Adipocyte (in vitro differentiated cells): ENCODE measurements around the gene IL1RAPL1.
A peak's percentile ranks its signal among the peaks of the same experiment; 100 is the strongest.

Experiments
- DNase-seq: peaks from one replicate; pipeline ENCODE4 v3.0.0-alpha.2; 2015; ENCODE audit warnings: low read depth
- H3K27me3 ChIP-seq: replicated peaks from 2 replicates; pipeline ENCODE4 v1.7.0; 2013; ENCODE audit warnings: mild to moderate bottlenecking, low read length, moderate library complexity; ENCODE audit not compliant: control insufficient read depth, insufficient read depth
- H3K36me3 ChIP-seq: 2 replicates; pipeline ENCODE4 v1.7.0; 2013; ENCODE audit warnings: low read length, mild to moderate bottlenecking, moderate library complexity; ENCODE audit not compliant: control insufficient read depth, insufficient read depth, severe bottlenecking
- H3K4me1 ChIP-seq: 2 replicates; pipeline ENCODE4 v1.7.0; 2013; ENCODE audit warnings: mild to moderate bottlenecking, low read length, moderate library complexity; ENCODE audit not compliant: control insufficient read depth, insufficient read depth
- H3K4me3 ChIP-seq: 2 replicates; pipeline ENCODE4 v1.7.0; 2013; ENCODE audit warnings: mild to moderate bottlenecking, low read length, moderate library complexity
- H3K9ac ChIP-seq: 2 replicates; pipeline ENCODE4 v1.7.0; 2013; ENCODE audit warnings: mild to moderate bottlenecking, low read length, moderate library complexity
- H3K9me3 ChIP-seq: 2 replicates; pipeline ENCODE4 v1.7.0; 2013; ENCODE audit warnings: mild to moderate bottlenecking, low read length, moderate library complexity; ENCODE audit not compliant: control insufficient read depth

IL1RAPL1 gene

GRCh38 chrX:29269390-29269789, 682.1 kb downstream of the IL1RAPL1 start:
- H3K4me1 ChIP-seq, result no peaks in the 10 kb centered on the region
- no peak overlapping the region for H3K9ac ChIP-seq
- no peaks in the 10 kb centered on the region for H3K36me3 ChIP-seq
- no peaks in the 10 kb centered on the region for H3K27me3 ChIP-seq
- no peak overlapping the region for H3K4me3 ChIP-seq
- DNase-seq, result no peak
- H3K9me3 ChIP-seq, result no peaks in the 10 kb centered on the region

GRCh38 chrX:29274517-29274916, 687.3 kb downstream of the IL1RAPL1 start:
- no peak overlapping the region for H3K9ac ChIP-seq
- no peaks in the 10 kb centered on the region for H3K36me3 ChIP-seq
- H3K27me3 ChIP-seq, result no peaks in the 10 kb centered on the region
- no peak overlapping the region for H3K4me3 ChIP-seq
- no peaks in the 10 kb centered on the region for H3K4me1 ChIP-seq
- DNase-seq, result no peak
- H3K9me3 ChIP-seq, result no peaks in the 10 kb centered on the region

GRCh38 chrX:29275928-29276327, 688.7 kb downstream of the IL1RAPL1 start:
- Histone ChIP-seq H3K9me3 (no peaks in the 10 kb centered on the region), H3K4me1 (no peaks in the 10 kb centered on the region), H3K36me3 (no peaks in the 10 kb centered on the region), H3K4me3 (no peak overlapping the region), H3K27me3 (no peaks in the 10 kb centered on the region), H3K9ac (no peak overlapping the region)
- DNase-seq, result no peak

GRCh38 chrX:29281078-29281742, 694.0 kb downstream of the IL1RAPL1 start:
- no peak overlapping the region for H3K9ac ChIP-seq
- H3K27me3 ChIP-seq, result peaks cover 3% of the 10 kb centered on the region
- no peak for DNase-seq
- H3K4me1 ChIP-seq, result no peaks in the 10 kb centered on the region
- no peak overlapping the region for H3K4me3 ChIP-seq
- peaks cover 5% of the 10 kb centered on the region for H3K9me3 ChIP-seq
- no peaks in the 10 kb centered on the region for H3K36me3 ChIP-seq

GRCh38 chrX:29285664-29286063, 698.4 kb downstream of the IL1RAPL1 start:
- no peak for DNase-seq
- no peaks in the 10 kb centered on the region for H3K36me3 ChIP-seq
- peaks cover 5% of the 10 kb centered on the region for H3K9me3 ChIP-seq
- no peak overlapping the region for H3K9ac ChIP-seq
- peaks cover 3% of the 10 kb centered on the region for H3K27me3 ChIP-seq
- no peak overlapping the region for H3K4me3 ChIP-seq
- H3K4me1 ChIP-seq, result no peaks in the 10 kb centered on the region

- Histone ChIP-seq H3K27me3 (no peaks in the 10 kb centered on the region), H3K9ac (no peak overlapping the region), H3K36me3 (no peaks in the 10 kb centered on the region), H3K4me1 (no peaks in the 10 kb centered on the region), H3K9me3 (no peaks in the 10 kb centered on the region), H3K4me3 (no peak overlapping the region)
- peak; percentile 20 for DNase-seq
Observed at GRCh38 chrX:29295987-29296680, 708.9 kb downstream of the IL1RAPL1 start.

- H3K4me1 ChIP-seq, result no peaks in the 10 kb centered on the region
- no peak overlapping the region for H3K9ac ChIP-seq
- no peaks in the 10 kb centered on the region for H3K27me3 ChIP-seq
- no peaks in the 10 kb centered on the region for H3K36me3 ChIP-seq
- no peak overlapping the region for H3K4me3 ChIP-seq
- H3K9me3 ChIP-seq, result no peaks in the 10 kb centered on the region
- DNase-seq, result no peak
Observed at GRCh38 chrX:29297171-29297800, 710.0 kb downstream of the IL1RAPL1 start.

GRCh38 chrX:29299684-29300083, 712.4 kb downstream of the IL1RAPL1 start:
- peaks cover 4% of the 10 kb centered on the region for H3K27me3 ChIP-seq
- no peaks in the 10 kb centered on the region for H3K4me1 ChIP-seq

GRCh38 chrX:29308726-29309125, 721.5 kb downstream of the IL1RAPL1 start:
- H3K4me3 ChIP-seq, result no peak overlapping the region

More at GRCh38 chrX:29299684-29300083, 712.4 kb downstream of the IL1RAPL1 start:
- Histone ChIP-seq H3K4me3 (no peak overlapping the region), H3K9me3 (no peaks in the 10 kb centered on the region), H3K9ac (no peak overlapping the region), H3K36me3 (no peaks in the 10 kb centered on the region)
- DNase-seq, result no peak

GRCh38 chrX:29315931-29316330, 728.7 kb downstream of the IL1RAPL1 start:
- Histone ChIP-seq H3K4me3 (no peak overlapping the region), H3K36me3 (no peaks in the 10 kb centered on the region), H3K9ac (no peak overlapping the region), H3K9me3 (no peaks in the 10 kb centered on the region), H3K27me3 (no peaks in the 10 kb centered on the region), H3K4me1 (peaks cover 13% of the 10 kb centered on the region)
- no peak for DNase-seq

More at GRCh38 chrX:29308726-29309125, 721.5 kb downstream of the IL1RAPL1 start:
- H3K36me3 ChIP-seq, result no peaks in the 10 kb centered on the region
- no peaks in the 10 kb centered on the region for H3K4me1 ChIP-seq
- DNase-seq, result no peak
- no peak overlapping the region for H3K9ac ChIP-seq
- H3K27me3 ChIP-seq, result no peaks in the 10 kb centered on the region
- no peaks in the 10 kb centered on the region for H3K9me3 ChIP-seq

- no peak overlapping the region for H3K9ac ChIP-seq
- DNase-seq, result peak; percentile 71
- H3K36me3 ChIP-seq, result no peaks in the 10 kb centered on the region
- peaks cover 6% of the 10 kb centered on the region for H3K27me3 ChIP-seq
- H3K9me3 ChIP-seq, result no peaks in the 10 kb centered on the region
- H3K4me3 ChIP-seq, result no peak overlapping the region
- H3K4me1 ChIP-seq, result peaks cover 13% of the 10 kb centered on the region
Observed at GRCh38 chrX:29318012-29318411, 730.8 kb downstream of the IL1RAPL1 start.
